Activated naive CD8-positive, alpha-beta T cell treated with anti-CD3 and anti-CD28 coated beads, Interleukin-2, amount 50 U/mL, for 24 hours (primary cell): ENCODE measurements around the gene MAGT1.
"Not testable (repeated sequence)": the region's sequence is repeated elsewhere in the genome, so short reads cannot be mapped to it uniquely, and the experiment has no call there.

Experiments used
- ATAC-seq: fragments of 150-1000 bp; cut with Tn5 transposase; one replicate; pipeline ENCODE4 v1.10.0; 2021
- DNase-seq: peaks from one replicate; pipeline ENCODE4 v3.0.0; 2021
- H3K27ac Mint-ChIP-seq: one replicate; pipeline ENCODE4 v1.8.0; 2021; ENCODE audit warnings: mild to moderate bottlenecking, mixed read lengths
- H3K27me3 Mint-ChIP-seq: one replicate; pipeline ENCODE4 v1.8.0; 2021; ENCODE audit warnings: mixed read lengths
- H3K36me3 Mint-ChIP-seq: one replicate; pipeline ENCODE4 v1.8.0; 2021; ENCODE audit warnings: low read depth, mixed read lengths
- H3K4me1 Mint-ChIP-seq: one replicate; pipeline ENCODE4 v1.8.0; 2021; ENCODE audit warnings: mixed read lengths
- H3K4me3 Mint-ChIP-seq: one replicate; pipeline ENCODE4 v1.8.0; 2021; ENCODE audit warnings: mild to moderate bottlenecking, moderate library complexity, mixed read lengths
- H3K9me3 Mint-ChIP-seq: one replicate; pipeline ENCODE4 v1.8.0; 2021; ENCODE audit warnings: mixed read lengths

The MAGT1 gene

DNA sequence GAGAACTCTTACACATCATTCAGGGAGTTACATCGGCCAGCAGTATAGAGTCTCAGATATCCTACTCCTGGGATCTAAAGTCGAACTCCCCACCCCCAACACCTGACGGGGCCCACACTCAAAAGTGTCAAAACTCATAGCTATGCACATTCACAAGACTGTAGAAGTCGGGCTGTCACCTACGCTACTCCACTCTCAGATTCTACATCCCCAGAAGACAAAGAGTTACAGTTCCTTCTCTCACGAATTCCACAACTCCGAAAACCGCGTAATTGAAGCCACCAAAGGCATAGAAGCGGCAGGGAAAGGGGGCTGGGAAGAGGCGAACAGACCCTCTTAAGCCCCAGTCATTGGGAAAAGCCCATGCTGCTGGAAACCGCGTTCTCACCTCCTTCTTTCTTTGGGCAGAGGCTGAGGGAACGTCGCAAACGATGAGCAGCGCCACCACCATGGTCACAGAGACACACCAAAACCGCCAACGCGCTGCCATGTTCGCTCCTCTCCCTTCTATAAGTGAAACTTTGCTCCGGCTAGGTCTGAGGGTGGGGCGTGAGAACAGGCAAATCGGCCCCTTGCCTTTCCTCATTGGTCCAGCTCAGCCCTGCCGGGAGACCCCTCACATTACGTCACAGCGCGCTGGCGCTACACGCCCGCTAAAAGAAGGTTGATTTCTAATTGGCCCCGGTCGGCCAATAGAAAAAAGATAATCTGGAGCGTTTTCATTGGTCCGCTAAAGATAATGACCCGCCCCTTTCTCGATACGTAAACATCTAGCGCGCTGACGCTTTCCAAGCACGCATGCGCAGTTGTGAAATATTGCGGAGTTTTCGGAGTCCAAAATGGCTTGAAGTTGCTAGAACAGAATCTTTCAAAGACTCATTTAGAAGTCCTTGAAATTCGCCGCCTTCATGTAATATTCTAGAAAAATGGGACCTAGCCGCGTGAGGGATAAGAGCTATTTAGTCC is at the start of gene MAGT1:
TSS of gene MAGT1 (minus strand) at position 515 of the 966 bp plus-strand sequence. CDS start at position 490, 25 bp downstream.
- Mint-ChIP-seq H3K4me3 (peak within 1 kb of the TSS; percentile 97), H3K4me1 (peaks cover 34% of the 10 kb centered on the region), H3K9me3 (no peaks in the 10 kb centered on the region), H3K27me3 (no peaks in the 10 kb centered on the region), H3K36me3 (peaks cover 7% of the 10 kb centered on the region), H3K27ac (peak within 1 kb of the TSS; percentile 94)
- peak; percentile 81 for DNase-seq
- peak; percentile 96 for ATAC-seq

GRCh38 chrX:77945031-77945430 is 49.8 kb upstream of the MAGT1 start:
- not testable (repeated sequence) for H3K36me3 Mint-ChIP-seq, H3K4me1 Mint-ChIP-seq, H3K27me3 Mint-ChIP-seq, DNase-seq, H3K9me3 Mint-ChIP-seq, H3K4me3 Mint-ChIP-seq, H3K27ac Mint-ChIP-seq, ATAC-seq

DNA sequence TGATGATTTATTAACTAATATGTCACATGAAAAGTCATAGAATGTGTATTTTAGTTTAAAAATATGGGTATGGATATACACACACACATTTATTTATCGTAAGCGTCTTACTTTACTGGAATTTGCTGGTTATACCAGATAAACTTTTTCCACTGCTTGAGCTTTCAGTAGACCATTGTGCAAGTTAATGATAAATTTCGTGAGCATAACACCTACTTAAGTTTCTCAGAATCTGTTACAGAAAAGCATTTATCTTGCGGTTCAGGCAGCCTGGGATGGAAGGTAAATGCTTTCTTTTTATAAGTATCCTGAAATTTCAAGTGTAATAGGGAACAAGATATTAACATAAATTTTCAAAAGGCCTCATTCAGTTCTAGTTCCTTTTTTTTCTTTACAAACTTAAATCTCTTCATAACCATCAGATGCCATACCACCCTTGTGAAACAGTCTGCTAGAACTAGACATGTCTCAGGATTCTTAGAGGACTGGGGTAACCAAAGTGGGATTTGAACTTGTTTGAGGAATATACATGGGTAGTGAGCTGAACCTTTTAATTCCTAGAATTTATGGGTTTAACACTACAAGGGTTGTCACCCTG is 42.9 kb upstream of the MAGT1 start:
- Mint-ChIP-seq H3K9me3 (no peaks in the 10 kb centered on the region), H3K27me3 (no peaks in the 10 kb centered on the region), H3K4me3 (no peak overlapping the region), H3K4me1 (peaks cover 1% of the 10 kb centered on the region), H3K27ac (no peak overlapping the region), H3K36me3 (no peaks in the 10 kb centered on the region)
- DNase-seq (no peak), ATAC-seq (no peak)

DNA sequence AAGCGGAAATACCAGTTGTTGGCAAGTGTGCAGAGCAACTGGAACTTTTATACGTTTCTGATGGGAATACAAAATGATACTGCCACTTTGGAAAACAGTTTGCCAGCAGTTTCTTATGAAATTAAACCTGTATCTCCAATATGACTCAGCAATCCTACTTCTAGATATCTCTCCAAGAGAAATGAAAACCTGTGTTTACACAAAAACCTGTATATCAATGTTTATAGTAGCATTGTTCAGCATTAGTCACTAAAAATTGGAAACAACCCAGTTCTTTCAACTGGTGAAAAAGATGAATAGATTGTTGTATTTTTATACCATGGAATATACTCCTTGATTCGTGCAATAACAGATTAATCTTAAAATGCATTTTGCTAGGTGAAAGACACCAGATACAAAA is 42.1 kb upstream of the MAGT1 start:
- H3K27ac Mint-ChIP-seq, result no peak overlapping the region
- H3K9me3 Mint-ChIP-seq, result no peaks in the 10 kb centered on the region
- H3K4me3 Mint-ChIP-seq, result no peak overlapping the region
- ATAC-seq (no peak), DNase-seq (no peak)
- H3K36me3 Mint-ChIP-seq, result no peaks in the 10 kb centered on the region
- H3K27me3 Mint-ChIP-seq, result no peaks in the 10 kb centered on the region
- no peaks in the 10 kb centered on the region for H3K4me1 Mint-ChIP-seq

GRCh38 chrX:77936299-77936698 is 41.1 kb upstream of the MAGT1 start:
- H3K4me3 Mint-ChIP-seq, result no peak overlapping the region
- no peaks in the 10 kb centered on the region for H3K36me3 Mint-ChIP-seq
- H3K4me1 Mint-ChIP-seq, result no peaks in the 10 kb centered on the region
- DNase-seq, result no peak
- no peaks in the 10 kb centered on the region for H3K27me3 Mint-ChIP-seq
- ATAC-seq, result no peak
- H3K9me3 Mint-ChIP-seq, result no peaks in the 10 kb centered on the region
- H3K27ac Mint-ChIP-seq, result no peak overlapping the region

DNA sequence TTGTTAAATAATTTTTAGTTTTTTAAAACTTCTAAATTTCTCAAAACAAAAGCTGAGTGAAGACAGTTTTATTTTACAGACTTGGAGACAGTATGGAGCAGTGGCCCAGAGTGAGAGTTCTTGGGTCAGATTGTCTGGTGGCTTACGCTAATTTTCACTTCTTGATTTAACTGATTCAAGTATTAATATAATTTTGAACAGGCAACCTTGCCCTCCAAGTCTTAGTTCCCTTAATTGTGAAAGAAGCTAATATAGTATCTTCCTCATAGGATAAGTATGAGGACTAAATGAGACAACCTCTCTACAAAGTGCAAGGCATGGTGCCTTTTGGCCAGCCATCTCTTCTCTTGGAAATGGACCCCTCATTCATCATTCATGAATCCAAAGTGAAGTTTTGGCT is 40.7 kb upstream of the MAGT1 start:
- H3K4me1 Mint-ChIP-seq, result no peaks in the 10 kb centered on the region
- no peak overlapping the region for H3K4me3 Mint-ChIP-seq
- ATAC-seq (no peak), DNase-seq (no peak)
- H3K36me3 Mint-ChIP-seq, result no peaks in the 10 kb centered on the region
- no peak overlapping the region for H3K27ac Mint-ChIP-seq
- no peaks in the 10 kb centered on the region for H3K27me3 Mint-ChIP-seq
- H3K9me3 Mint-ChIP-seq, result no peaks in the 10 kb centered on the region

GRCh38 chrX:77930581-77930980 is 35.3 kb upstream of the MAGT1 start:
- peaks cover 3% of the 10 kb centered on the region for H3K4me1 Mint-ChIP-seq
- no peaks in the 10 kb centered on the region for H3K9me3 Mint-ChIP-seq
- no peaks in the 10 kb centered on the region for H3K36me3 Mint-ChIP-seq
- ATAC-seq (no peak), DNase-seq (no peak)
- H3K27ac Mint-ChIP-seq, result no peak overlapping the region
- H3K4me3 Mint-ChIP-seq, result no peak overlapping the region
- H3K27me3 Mint-ChIP-seq, result no peaks in the 10 kb centered on the region

DNA sequence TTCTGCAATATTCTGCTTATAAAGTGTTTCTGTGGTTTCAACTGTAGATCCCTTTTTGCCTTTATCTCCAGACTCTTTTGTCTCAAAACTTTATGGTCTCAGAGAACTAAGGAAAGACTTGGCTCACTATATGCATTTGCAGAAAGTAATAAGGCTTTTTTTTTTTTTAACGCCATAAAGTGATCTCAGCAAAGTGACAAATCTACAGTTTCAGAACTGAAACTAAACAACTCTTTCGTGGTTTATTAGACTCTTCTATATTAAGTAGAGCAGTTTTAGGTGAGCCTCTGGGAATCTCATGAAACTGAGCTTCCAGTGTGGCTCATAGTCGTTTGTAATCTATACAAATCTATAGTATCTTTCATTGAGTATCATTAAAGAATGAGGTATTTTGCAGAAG is 30.5 kb upstream of the MAGT1 start:
- Mint-ChIP-seq H3K9me3 (no peaks in the 10 kb centered on the region), H3K27me3 (no peaks in the 10 kb centered on the region), H3K4me3 (no peak overlapping the region), H3K36me3 (peaks cover 3% of the 10 kb centered on the region), H3K27ac (no peak overlapping the region), H3K4me1 (peaks cover 13% of the 10 kb centered on the region)
- DNase-seq (no peak), ATAC-seq (no peak)

GRCh38 chrX:77924320-77924859 is 29.2 kb upstream of the MAGT1 start:
- no peaks in the 10 kb centered on the region for H3K27me3 Mint-ChIP-seq
- ATAC-seq, result no peak
- DNase-seq, result no peak
- no peaks in the 10 kb centered on the region for H3K9me3 Mint-ChIP-seq
- no peak overlapping the region for H3K27ac Mint-ChIP-seq
- H3K4me1 Mint-ChIP-seq, result peaks cover 15% of the 10 kb centered on the region
- H3K4me3 Mint-ChIP-seq, result no peak overlapping the region
- H3K36me3 Mint-ChIP-seq, result peaks cover 3% of the 10 kb centered on the region

- peaks cover 19% of the 10 kb centered on the region for H3K4me1 Mint-ChIP-seq
- ATAC-seq (no peak), DNase-seq (no peak)
- H3K9me3 Mint-ChIP-seq, result no peaks in the 10 kb centered on the region
- H3K27me3 Mint-ChIP-seq, result no peaks in the 10 kb centered on the region
- H3K4me3 Mint-ChIP-seq, result no peak overlapping the region
- peaks cover 3% of the 10 kb centered on the region for H3K36me3 Mint-ChIP-seq
- H3K27ac Mint-ChIP-seq, result no peak overlapping the region
Measured at GRCh38 chrX:77922787-77923186, 27.6 kb upstream of the MAGT1 start.

GRCh38 chrX:77919370-77919769 is 24.1 kb upstream of the MAGT1 start:
- peaks cover 26% of the 10 kb centered on the region for H3K4me1 Mint-ChIP-seq
- H3K4me3 Mint-ChIP-seq, H3K27me3 Mint-ChIP-seq, H3K36me3 Mint-ChIP-seq, DNase-seq, ATAC-seq, H3K27ac Mint-ChIP-seq, H3K9me3 Mint-ChIP-seq: not testable (repeated sequence)

GRCh38 chrX:77918568-77918967 is 23.3 kb upstream of the MAGT1 start:
- H3K27ac Mint-ChIP-seq, result no peak overlapping the region
- DNase-seq (no peak), ATAC-seq (no peak)
- H3K4me1 Mint-ChIP-seq, result peaks cover 25% of the 10 kb centered on the region
- H3K9me3 Mint-ChIP-seq, result no peaks in the 10 kb centered on the region
- no peak overlapping the region for H3K4me3 Mint-ChIP-seq
- peaks cover 3% of the 10 kb centered on the region for H3K36me3 Mint-ChIP-seq
- no peaks in the 10 kb centered on the region for H3K27me3 Mint-ChIP-seq

GRCh38 chrX:77917294-77917933 is 22.2 kb upstream of the MAGT1 start:
- H3K4me3 Mint-ChIP-seq, result peak overlapping the region; percentile 70
- H3K36me3 Mint-ChIP-seq, result peaks cover 3% of the 10 kb centered on the region
- DNase-seq (no peak), ATAC-seq (no peak)
- H3K27ac Mint-ChIP-seq, result no peak overlapping the region
- H3K9me3 Mint-ChIP-seq, result no peaks in the 10 kb centered on the region
- H3K4me1 Mint-ChIP-seq, result peaks cover 25% of the 10 kb centered on the region
- no peaks in the 10 kb centered on the region for H3K27me3 Mint-ChIP-seq

DNA sequence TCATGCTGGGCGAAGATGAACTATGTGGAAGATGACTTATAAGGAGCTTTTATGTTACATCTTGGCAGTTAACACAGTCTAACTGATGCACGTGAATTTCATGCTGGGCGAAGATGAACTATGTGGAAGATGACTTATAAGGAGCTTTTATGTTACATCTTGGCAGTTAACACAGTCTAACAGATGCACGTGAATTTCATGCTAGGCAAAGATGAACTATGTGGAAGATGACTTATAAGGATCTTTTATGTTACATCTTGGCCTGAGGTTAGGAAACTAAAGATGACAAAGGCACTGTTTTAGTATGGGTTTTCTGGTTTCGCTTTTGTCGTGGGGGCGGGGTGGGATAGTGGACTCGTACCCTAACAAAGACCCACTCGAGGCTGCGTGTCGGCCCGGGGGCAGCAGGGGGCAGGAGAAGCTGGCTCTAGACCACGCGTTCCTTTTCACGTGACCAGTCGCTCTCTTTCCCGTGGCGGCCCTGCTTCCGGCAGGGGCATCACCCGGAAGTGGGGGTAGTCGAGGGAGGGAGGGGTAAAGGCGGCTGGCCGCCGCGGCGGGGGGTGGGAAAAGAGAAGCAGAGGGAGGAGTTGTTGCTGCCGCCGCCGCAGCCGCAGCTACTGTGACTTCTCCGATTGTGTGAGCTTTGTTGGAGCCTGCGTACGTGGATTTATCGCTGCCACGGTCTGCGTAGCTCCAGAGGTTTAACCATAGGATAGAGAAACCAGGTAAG is 15.0 kb upstream of the MAGT1 start, which contains the start of gene ATP7A:
TSS of gene ATP7A (plus strand) at position 586 of the 733 bp plus-strand sequence. CDS start 60,949 bp downstream, outside the sequence.
- H3K36me3 Mint-ChIP-seq, result peaks cover 2% of the 10 kb centered on the region
- DNase-seq, result peak; percentile 86
- no peaks in the 10 kb centered on the region for H3K27me3 Mint-ChIP-seq
- H3K4me1 Mint-ChIP-seq, result peaks cover 17% of the 10 kb centered on the region
- H3K9me3 Mint-ChIP-seq, result no peaks in the 10 kb centered on the region
- H3K4me3 Mint-ChIP-seq, result peak within 1 kb of the TSS; percentile 91
- peak within 1 kb of the TSS; percentile 91 for H3K27ac Mint-ChIP-seq
- ATAC-seq, result peak; percentile 96
